Activated CD8-positive, alpha-beta T cell treated with anti-CD3 and anti-CD28 coated beads for 36 hours (primary cell): ENCODE measurements around the gene PIP5KL1. TPM values are rescaled to one million over a fixed set of nuclear protein-coding genes. Genes with fewer than 3 reads are reported as not detected.

Source experiments
- ATAC-seq: fragments of 200-7000 bp; cut with Tn5 transposase; one replicate; pipeline ENCODE4 v1.10.0; 2021; ENCODE audit warnings: mild to moderate bottlenecking, moderate library complexity
- CTCF ChIA-PET: fragments of 350-600 bp; sonication (Branson Sonifier 250); formaldehyde crosslinking; loops from one replicate; lab custom pipeline; 2021; ENCODE audit warnings: antibody characterized with exemption; lab: Charles Lee
- POLR2A ChIA-PET: fragments of 350-600 bp; sonication (Branson Sonifier 250); formaldehyde crosslinking; loops from one replicate; lab custom pipeline; 2021; ENCODE audit warnings: antibody characterized with exemption; lab: Charles Lee
- DNase-seq: peaks from one replicate; pipeline ENCODE4 v3.0.0-alpha.2; 2020
- H3K27ac Mint-ChIP-seq: one replicate; pipeline ENCODE4 v1.8.0; 2021; ENCODE audit warnings: mild to moderate bottlenecking, mixed read lengths
- H3K27me3 Mint-ChIP-seq: one replicate; pipeline ENCODE4 v1.8.0; 2021; ENCODE audit warnings: mixed read lengths
- H3K36me3 Mint-ChIP-seq: one replicate; pipeline ENCODE4 v1.8.0; 2021; ENCODE audit warnings: low read depth, mixed read lengths
- H3K4me1 Mint-ChIP-seq: one replicate; pipeline ENCODE4 v1.8.0; 2021; ENCODE audit warnings: low read depth, mixed read lengths
- H3K4me3 Mint-ChIP-seq: one replicate; pipeline ENCODE4 v1.8.0; 2021; ENCODE audit warnings: mild to moderate bottlenecking, moderate library complexity, mixed read lengths
- H3K9me3 Mint-ChIP-seq: one replicate; pipeline ENCODE4 v1.8.0; 2021; ENCODE audit warnings: mixed read lengths
- intact Hi-C: fragments of 100-400 bp; cut with micrococcal nuclease; formaldehyde crosslinking; loops from one replicate; pipeline ENCODE4 v1.10.0; 2022
- total RNA-seq, 2 experiments: library from RNA; stranded (reverse); gene quantifications; one replicate each; pipeline ENCODE4 v1.2.3, GENCODE V29; 2021
- TF ChIP-seq, protein P1 (sequence below): fragments of 200-600 bp; IDR thresholded peaks from one replicate; pipeline ENCODE4 v1.8.0; 2022; ENCODE audit warnings: antibody characterized with exemption, mild to moderate bottlenecking

PIP5KL1 gene
- total RNA-seq, 2 experiments from 2014 or later, result 1.7 to 2.5 TPM

DNA sequence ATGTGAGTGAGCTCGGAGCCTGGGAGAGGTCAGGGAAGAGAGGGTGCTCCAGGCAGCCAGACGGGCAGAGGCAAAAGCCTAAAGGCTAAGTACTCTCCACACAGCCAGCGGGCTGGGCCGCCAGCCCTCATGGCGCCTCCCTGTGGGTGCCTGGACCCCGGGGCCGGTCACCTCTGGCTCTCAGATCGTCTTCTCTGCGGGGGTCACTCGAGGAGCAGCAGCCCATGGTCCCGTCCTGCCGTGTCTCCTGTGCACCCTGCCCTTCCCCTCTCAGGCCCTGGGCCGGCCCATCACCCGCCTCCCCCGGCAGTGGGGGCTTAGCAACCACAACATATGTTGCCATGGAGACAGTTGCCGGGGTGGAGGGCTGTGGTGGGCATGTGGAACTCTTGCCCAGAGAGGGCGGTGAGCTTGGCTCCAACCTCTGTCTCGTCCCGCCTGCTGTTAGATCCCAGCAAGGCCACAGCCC is 57.3 kb downstream of the PIP5KL1 start:
- H3K9me3 Mint-ChIP-seq, result no peaks in the 10 kb centered on the region
- no peaks in the 10 kb centered on the region for H3K36me3 Mint-ChIP-seq
- peaks cover 7% of the 10 kb centered on the region for H3K27me3 Mint-ChIP-seq
- ChIA-PET POLR2A (interaction anchor here (0.6 to 1.9 kb wide), 3 partner anchors 8 to 68 kb away, joined by 3 to 9 read pairs (median 4); partner anchors contain the start of gene ENG), CTCF (interaction anchor here (0.8 to 1.2 kb wide), 4 partner anchors 9 to 138 kb away, joined by 3 to 5 read pairs (median 4); partner anchors contain the start of gene TOR2A)
- no peak for ATAC-seq
- TF ChIP-seq, protein P1, sequence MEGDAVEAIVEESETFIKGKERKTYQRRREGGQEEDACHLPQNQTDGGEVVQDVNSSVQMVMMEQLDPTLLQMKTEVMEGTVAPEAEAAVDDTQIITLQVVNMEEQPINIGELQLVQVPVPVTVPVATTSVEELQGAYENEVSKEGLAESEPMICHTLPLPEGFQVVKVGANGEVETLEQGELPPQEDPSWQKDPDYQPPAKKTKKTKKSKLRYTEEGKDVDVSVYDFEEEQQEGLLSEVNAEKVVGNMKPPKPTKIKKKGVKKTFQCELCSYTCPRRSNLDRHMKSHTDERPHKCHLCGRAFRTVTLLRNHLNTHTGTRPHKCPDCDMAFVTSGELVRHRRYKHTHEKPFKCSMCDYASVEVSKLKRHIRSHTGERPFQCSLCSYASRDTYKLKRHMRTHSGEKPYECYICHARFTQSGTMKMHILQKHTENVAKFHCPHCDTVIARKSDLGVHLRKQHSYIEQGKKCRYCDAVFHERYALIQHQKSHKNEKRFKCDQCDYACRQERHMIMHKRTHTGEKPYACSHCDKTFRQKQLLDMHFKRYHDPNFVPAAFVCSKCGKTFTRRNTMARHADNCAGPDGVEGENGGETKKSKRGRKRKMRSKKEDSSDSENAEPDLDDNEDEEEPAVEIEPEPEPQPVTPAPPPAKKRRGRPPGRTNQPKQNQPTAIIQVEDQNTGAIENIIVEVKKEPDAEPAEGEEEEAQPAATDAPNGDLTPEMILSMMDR, result no peak
- H3K27ac Mint-ChIP-seq, result no peak overlapping the region
- DNase-seq, result no peak
- intact Hi-C loops, result no loop called here
- peaks cover 3% of the 10 kb centered on the region for H3K4me1 Mint-ChIP-seq
- no peak overlapping the region for H3K4me3 Mint-ChIP-seq

DNA sequence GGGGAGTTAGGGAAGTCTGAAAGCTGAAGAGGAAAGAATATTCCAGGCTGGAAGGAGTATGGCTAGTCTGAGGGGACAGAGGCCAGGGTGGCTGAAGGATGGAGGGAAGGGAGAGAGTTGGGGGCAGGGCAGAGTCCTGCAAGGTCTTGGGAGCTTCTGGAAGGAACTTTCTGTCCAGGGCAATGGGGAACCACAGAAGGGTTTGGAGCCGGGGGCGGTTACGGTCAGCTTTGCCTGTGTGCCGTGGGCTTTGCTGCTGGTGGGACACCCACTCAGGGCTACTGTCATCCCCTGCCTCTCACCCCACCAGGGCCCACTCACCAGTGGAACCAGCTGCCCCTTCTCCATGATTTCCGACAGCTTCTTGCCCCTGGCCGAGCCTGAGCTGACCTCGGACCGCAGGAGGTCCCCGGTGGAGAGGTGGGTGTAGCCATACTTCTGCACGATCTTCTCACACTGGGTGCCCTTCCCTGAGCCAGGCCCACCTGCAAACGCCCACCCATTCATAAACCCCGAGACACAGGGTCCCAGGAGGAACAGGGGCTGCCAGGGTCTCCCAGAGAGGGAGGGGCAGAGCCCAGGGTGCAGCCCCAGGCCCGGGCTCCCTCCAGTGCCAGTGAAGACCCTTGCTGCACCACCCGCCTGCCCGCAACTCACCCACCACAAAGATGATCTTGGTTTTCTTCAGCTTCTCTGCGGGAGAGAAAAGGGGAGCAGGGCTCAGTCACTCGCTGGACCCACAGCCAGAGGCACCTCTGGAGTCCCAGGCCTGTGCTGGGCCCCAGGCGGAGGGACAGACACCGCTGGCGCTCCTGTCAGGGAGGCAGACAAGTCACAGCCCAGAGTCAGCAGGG is 58.0 kb downstream of the PIP5KL1 start:
- H3K27me3 Mint-ChIP-seq, result peaks cover 4% of the 10 kb centered on the region
- POLR2A ChIA-PET, result interaction anchor here (0.6 to 1.9 kb wide), 5 partner anchors 8 to 104 kb away, joined by 3 to 9 read pairs (median 4); partner anchors contain the start of gene ENG
- no peak overlapping the region for H3K4me3 Mint-ChIP-seq
- CTCF ChIA-PET, result interaction anchor here (0.8 to 3.8 kb wide), 7 partner anchors 9 to 138 kb away, joined by 3 to 33 read pairs (median 3); partner anchors contain the start of gene TOR2A
- intact Hi-C loops, result no loop called here
- ATAC-seq (no peak), DNase-seq (no peak)
- H3K27ac Mint-ChIP-seq, result no peak overlapping the region
- H3K4me1 Mint-ChIP-seq, result peaks cover 2% of the 10 kb centered on the region
- TF ChIP-seq, protein P1, result no peak
- no peaks in the 10 kb centered on the region for H3K36me3 Mint-ChIP-seq
- no peaks in the 10 kb centered on the region for H3K9me3 Mint-ChIP-seq

DNA sequence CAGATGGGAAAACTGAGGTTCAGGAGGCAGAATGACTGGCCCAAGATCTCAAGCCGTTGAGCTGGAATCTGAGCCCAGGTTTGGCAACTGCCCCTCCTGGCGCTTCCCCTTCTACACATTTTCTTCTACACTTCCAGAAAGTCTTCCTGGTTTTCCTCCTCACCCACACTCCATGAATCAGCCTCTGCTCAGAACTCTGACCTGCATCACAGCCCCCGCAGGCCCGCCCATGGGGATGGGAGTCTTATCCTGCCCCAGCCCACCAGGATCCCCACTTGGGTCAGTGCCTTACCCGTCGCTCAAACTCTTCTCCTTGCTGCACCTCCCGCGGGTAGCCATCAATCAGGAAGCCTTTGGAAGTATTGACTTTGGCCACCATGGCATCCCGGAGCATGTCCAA is 59.0 kb downstream of the PIP5KL1 start:
- Mint-ChIP-seq H3K27ac (no peak overlapping the region), H3K4me3 (no peak overlapping the region), H3K9me3 (no peaks in the 10 kb centered on the region), H3K4me1 (no peaks in the 10 kb centered on the region), H3K36me3 (no peaks in the 10 kb centered on the region), H3K27me3 (no peaks in the 10 kb centered on the region)
- TF ChIP-seq, protein P1, result no peak
- ChIA-PET CTCF (interaction anchor here (1.2 to 9.2 kb wide), 8 partner anchors 8 to 138 kb away, joined by 3 to 107 read pairs (median 39); partner anchors contain the start of genes ENG and TOR2A), POLR2A (interaction anchor here (0.6 to 1.9 kb wide), 4 partner anchors 10 to 218 kb away, joined by 3 to 9 read pairs (median 4); partner anchors contain the start of gene ENG)
- ATAC-seq, result no peak
- intact Hi-C loops, result no loop called here
- DNase-seq, result no peak

DNA sequence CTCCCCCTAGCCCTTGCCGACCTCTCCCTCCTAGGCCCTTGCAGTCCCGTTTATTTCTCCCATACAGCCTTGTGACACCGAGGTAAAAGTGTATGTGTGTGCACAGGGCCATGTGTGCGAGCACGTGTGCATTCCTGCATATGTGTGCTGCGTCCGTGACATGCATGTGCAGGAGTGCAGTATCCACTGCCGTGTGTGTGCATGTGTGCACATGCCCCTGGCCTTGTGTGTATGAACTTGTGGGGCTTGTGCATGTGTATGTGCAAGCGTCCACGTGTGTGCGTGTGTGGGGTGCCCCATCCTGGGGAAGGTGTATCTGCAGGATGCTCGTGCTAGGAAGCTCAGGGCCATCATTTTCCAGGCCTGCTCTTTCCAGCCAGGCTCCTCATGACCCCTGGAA is 59.7 kb downstream of the PIP5KL1 start:
- ATAC-seq, result no peak
- DNase-seq, result no peak
- ChIA-PET POLR2A (interaction anchor here (0.6 to 1.4 kb wide), 3 partner anchors 127 to 219 kb away, joined by 3 to 4 read pairs (median 3); no protein-coding TSS in a partner anchor), CTCF (interaction anchor here (1.3 to 9.2 kb wide), 24 partner anchors 9 to 284 kb away, joined by 3 to 107 read pairs (median 13); partner anchors contain the start of genes CDK9, ENG, FPGS and PTRH1)
- no peaks in the 10 kb centered on the region for H3K36me3 Mint-ChIP-seq
- TF ChIP-seq, protein P1, result no peak
- intact Hi-C loops, result no loop called here
- no peaks in the 10 kb centered on the region for H3K27me3 Mint-ChIP-seq
- H3K4me1 Mint-ChIP-seq, result peaks cover 1% of the 10 kb centered on the region
- no peak overlapping the region for H3K27ac Mint-ChIP-seq
- no peaks in the 10 kb centered on the region for H3K9me3 Mint-ChIP-seq
- H3K4me3 Mint-ChIP-seq, result no peak overlapping the region

Other genes starting within 250 kb of the PIP5KL1 start
- under 1 TPM in 1 of 2 experiments, not detected in 1; 0.11 TPM for gene CFAP157, start 223.8 kb downstream of the PIP5KL1 start, total RNA-seq
- gene PTRH1, start 215.1 kb downstream of the PIP5KL1 start, total RNA-seq, result 10 to 100 TPM; 15.9 to 16.0 TPM
- 1 to 10 TPM; 2.1 to 2.3 TPM for gene TTC16, start 214.7 kb downstream of the PIP5KL1 start, total RNA-seq
- gene TOR2A, start 195.5 kb downstream of the PIP5KL1 start, total RNA-seq, result 10 to 100 TPM; 14.4 to 16.1 TPM
- 10 to 100 TPM; 29.9 to 30.3 TPM for gene SH2D3C, start 152.1 kb downstream of the PIP5KL1 start, total RNA-seq
- gene CDK9, start 144.7 kb downstream of the PIP5KL1 start, total RNA-seq, result 10 to 100 TPM; 86.2 to 91.6 TPM
- gene FPGS, start 127.9 kb downstream of the PIP5KL1 start, total RNA-seq, result 10 to 100 TPM; 79.8 to 80.4 TPM
- 10 to 100 TPM; 14.2 to 15.0 TPM for gene ENG, start 76.1 kb downstream of the PIP5KL1 start, total RNA-seq
- gene AK1, start 53.1 kb downstream of the PIP5KL1 start, total RNA-seq, result 10 to 100 TPM; 12.1 to 14.8 TPM
- 10 to 100 TPM; 36.9 to 38.8 TPM for gene ST6GALNAC6, start 31.2 kb downstream of the PIP5KL1 start, total RNA-seq
- 10 to 100 TPM; 34.3 to 34.9 TPM for gene ST6GALNAC4, start 13.7 kb downstream of the PIP5KL1 start, total RNA-seq
- 10 to 100 TPM; 41.3 to 43.9 TPM for gene DPM2, start 7.1 kb upstream of the PIP5KL1 start, total RNA-seq
- gene EEIG1, start 50.2 kb upstream of the PIP5KL1 start, total RNA-seq, result 10 to 100 TPM; 79.7 to 81.5 TPM
- 10 to 100 TPM in 1 of 2 experiments, 1 to 10 TPM in 1; 8.4 to 11.8 TPM for gene NAIF1, start 136.5 kb upstream of the PIP5KL1 start, total RNA-seq
- gene SLC25A25, start 137.5 kb upstream of the PIP5KL1 start, total RNA-seq, result 10 to 100 TPM; 12.9 to 14.6 TPM
- gene PTGES2, start 197.0 kb upstream of the PIP5KL1 start, total RNA-seq, result 10 to 100 TPM; 40.8 to 49.5 TPM
- not detected for gene LCN2, start 218.7 kb upstream of the PIP5KL1 start, total RNA-seq
- 100 to 1,000 TPM; 127 to 132 TPM for gene BBLN, start 229.5 kb upstream of the PIP5KL1 start, total RNA-seq